Measurements from ENCODE around the gene TWSG1. TPM values are rescaled to one million over a fixed set of nuclear protein-coding genes. Genes with fewer than 3 reads are reported as not detected.

TWSG1 gene
- total RNA-seq: 10 to 100 TPM; 10.7 to 45.2 (median 22.6) TPM

DNA sequence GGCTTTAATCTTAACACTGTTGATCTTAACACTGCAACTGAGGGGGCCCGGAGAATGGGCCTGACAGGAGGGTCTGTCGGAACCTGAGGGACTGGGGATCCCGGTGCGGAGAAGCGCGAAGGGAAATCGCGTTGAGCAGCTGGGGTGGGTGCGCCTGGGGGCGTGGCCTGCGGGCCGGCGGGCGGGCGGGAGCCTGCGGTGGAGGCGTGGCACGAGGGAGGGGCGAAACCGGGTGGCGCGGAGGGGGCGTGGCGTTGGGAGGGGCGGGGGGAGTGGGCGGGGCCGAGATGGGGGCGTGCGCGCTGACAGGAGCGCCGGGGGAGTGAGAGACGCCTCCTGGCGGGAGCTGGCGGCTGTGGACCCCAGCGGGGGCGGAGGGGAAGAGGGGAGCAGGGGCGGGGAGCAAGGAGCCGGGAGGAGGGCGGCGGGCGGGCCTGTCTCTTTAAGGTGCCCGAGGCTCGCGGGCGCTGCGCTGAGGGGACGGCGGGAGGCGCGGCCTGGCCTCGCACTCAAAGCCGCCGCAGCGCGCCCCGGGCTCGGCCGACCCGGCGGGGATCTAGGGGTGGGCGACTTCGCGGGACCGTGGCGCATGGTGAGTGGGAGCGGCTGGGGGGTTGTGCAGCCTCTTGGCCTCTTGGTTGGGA lies at the start of gene TWSG1:
Gene TWSG1 (plus strand): TSS at position 445 of the 644 bp plus-strand sequence. CDS start 2,457 bp downstream, outside the sequence.
- DNase-seq: peak; percentile 65
- Histone ChIP-seq H3K9me3 (no peaks in the 10 kb centered on the region), H3K36me3 (peaks cover 0 to 20% (median 0%) of the 10 kb centered on the region in 3 donors), H3K4me1 (peaks cover 3 to 27% (median 8%) of the 10 kb centered on the region in 3 donors), H3K27ac (peak within 1 kb of the TSS; percentile 87 to 93 (median 90)), H3K27me3 (no peaks in the 10 kb centered on the region), H3K4me3 (peak within 1 kb of the TSS; percentile 77 to 86 (median 84))
- intact Hi-C loops (cut with DNase I): no loop called here
- TF ChIP-seq CTCF (IDR thresholded peaks at IDR 0.05): peak in 3 of 6 experiments; percentile 9 to 41 (median 38)
- peak in 2 of 4 donors; percentile 66 to 70 for TF ChIP-seq POLR2A (IDR thresholded peaks at IDR 0.05)
- 5% methylated on average over 4 of the region's 67 CpGs; no CpG with 5 or more reads in 1 of the 2 donors for WGBS, 2 donors

- Histone ChIP-seq H3K36me3 (peaks cover 0 to 24% (median 0%) of the 10 kb centered on the region in 3 donors), H3K27me3 (no peaks in the 10 kb centered on the region), H3K4me3 (no peak overlapping the region), H3K27ac (no peak overlapping the region), H3K9me3 (no peaks in the 10 kb centered on the region), H3K4me1 (no peaks in the 10 kb centered on the region)
- intact Hi-C loops (cut with DNase I): no loop called here
- 73 to 82% methylated on average over 2 of the region's 2 CpGs for WGBS, 2 donors
- TF ChIP-seq POLR2A (IDR thresholded peaks at IDR 0.05) (no peak), CTCF (IDR thresholded peaks at IDR 0.05) (no peak)
- no peak for DNase-seq
These were observed 49.0 kb upstream of the TWSG1 start for GRCh38 chr18:9285604-9286003.

DNA sequence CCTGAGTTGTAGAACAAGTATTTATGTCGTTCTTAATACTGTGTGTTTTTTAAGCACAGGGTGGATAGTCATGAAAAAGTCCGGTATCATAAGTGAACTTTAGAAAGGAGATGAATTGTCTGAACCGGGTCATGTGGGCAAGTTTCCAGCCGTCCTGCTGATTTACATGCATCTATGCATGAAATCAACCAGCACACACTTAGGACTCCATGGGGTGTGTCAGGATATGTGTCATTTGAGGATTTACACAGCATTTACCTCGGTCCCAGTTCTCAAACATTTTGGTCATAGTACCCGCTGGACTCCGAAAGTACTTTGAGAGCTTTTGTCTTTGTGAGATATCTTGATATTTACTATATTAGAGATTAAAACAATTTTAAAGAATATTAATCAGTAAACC lies 47.5 kb upstream of the TWSG1 start:
- no peaks in the 10 kb centered on the region for H3K4me1 ChIP-seq
- no peaks in the 10 kb centered on the region for H3K9me3 ChIP-seq
- no peak overlapping the region for H3K4me3 ChIP-seq
- WGBS, 2 donors: 48 to 59% methylated on average over 7 of the region's 7 CpGs
- TF ChIP-seq POLR2A (IDR thresholded peaks at IDR 0.05) (no peak), CTCF (IDR thresholded peaks at IDR 0.05) (no peak)
- H3K27ac ChIP-seq: peak overlapping the region in 1 of 4 donors; percentile 44
- DNase-seq: no peak
- no peaks in the 10 kb centered on the region for H3K27me3 ChIP-seq
- peaks cover 0 to 14% (median 0%) of the 10 kb centered on the region in 3 donors for H3K36me3 ChIP-seq
- intact Hi-C loops (cut with DNase I): no loop called here

- no peak for DNase-seq
- no peaks in the 10 kb centered on the region for H3K27me3 ChIP-seq
- H3K4me1 ChIP-seq: no peaks in the 10 kb centered on the region
- H3K36me3 ChIP-seq: no peaks in the 10 kb centered on the region
- H3K27ac ChIP-seq: no peak overlapping the region
- no peak overlapping the region for H3K4me3 ChIP-seq
- intact Hi-C loops (cut with DNase I): no loop called here
- TF ChIP-seq POLR2A (IDR thresholded peaks at IDR 0.05) (no peak), CTCF (IDR thresholded peaks at IDR 0.05) (no peak)
- H3K9me3 ChIP-seq: peaks cover 0 to 21% (median 13%) of the 10 kb centered on the region in 3 donors
These were observed 44.9 kb upstream of the TWSG1 start for GRCh38 chr18:9289698-9290097.

DNA sequence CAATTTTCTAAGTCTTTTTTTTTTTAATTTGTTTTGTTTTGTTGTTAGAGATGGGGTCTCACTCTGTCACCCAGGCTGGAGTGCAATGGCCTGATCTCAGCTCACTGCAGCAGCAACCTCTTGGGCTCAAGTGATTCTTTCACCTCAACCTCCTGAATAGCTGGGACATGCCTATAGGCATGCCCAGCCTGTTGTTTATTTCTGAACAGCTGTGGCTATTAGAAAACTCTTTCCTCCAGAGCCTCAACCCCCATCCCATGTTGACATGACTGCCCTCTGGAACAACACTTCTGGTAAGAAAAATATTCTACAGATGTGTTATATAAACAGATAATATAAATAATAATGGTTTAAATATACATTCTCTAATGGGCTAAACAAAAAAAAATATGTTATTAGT lies 44.4 kb upstream of the TWSG1 start:
- Histone ChIP-seq H3K27ac (no peak overlapping the region), H3K9me3 (peaks cover 0 to 21% (median 15%) of the 10 kb centered on the region in 3 donors), H3K4me3 (no peak overlapping the region), H3K27me3 (no peaks in the 10 kb centered on the region), H3K4me1 (no peaks in the 10 kb centered on the region), H3K36me3 (no peaks in the 10 kb centered on the region)
- TF ChIP-seq CTCF (IDR thresholded peaks at IDR 0.05) (no peak), POLR2A (IDR thresholded peaks at IDR 0.05) (no peak)
- intact Hi-C loops (cut with DNase I): no loop called here
- DNase-seq: no peak

Measured in esophagus squamous epithelium (tissue), 5 donors.